GM19240 (cell line): Measurements from ENCODE around the gene S1PR3.

Experiments used
- DNase-seq: peaks from one replicate; pipeline ENCODE4 v3.0.0; 2011; ENCODE audit warnings: low spot score; ENCODE audit not compliant: insufficient read length

The S1PR3 gene

GRCh38 chr9:89008055-89008743 lies 16.9 kb downstream of the S1PR3 start:
- no peak for DNase-seq

- DNase-seq: no peak
These were observed 17.7 kb downstream of the S1PR3 start for GRCh38 chr9:89008744-89009545.

GRCh38 chr9:89009546-89009840 lies 18.2 kb downstream of the S1PR3 start:
- no peak for DNase-seq

GRCh38 chr9:89010056-89010455 lies 18.8 kb downstream of the S1PR3 start:
- DNase-seq: no peak

- no peak for DNase-seq
These were observed 19.4 kb downstream of the S1PR3 start for GRCh38 chr9:89010526-89011111.

GRCh38 chr9:89011683-89012082 lies 20.4 kb downstream of the S1PR3 start:
- DNase-seq: no peak

GRCh38 chr9:89012294-89013042 lies 21.2 kb downstream of the S1PR3 start:
- DNase-seq: no peak

GRCh38 chr9:89013660-89014059 lies 22.4 kb downstream of the S1PR3 start:
- DNase-seq: no peak

- no peak for DNase-seq
These were observed 22.9 kb downstream of the S1PR3 start for GRCh38 chr9:89014153-89014552.

- DNase-seq: no peak
These were observed 24.1 kb downstream of the S1PR3 start for GRCh38 chr9:89015336-89015735.

- DNase-seq: no peak
These were observed 29.5 kb downstream of the S1PR3 start for GRCh38 chr9:89020754-89021153.

GRCh38 chr9:89021154-89021803 lies 30.0 kb downstream of the S1PR3 start:
- DNase-seq: no peak

GRCh38 chr9:89022001-89022759 lies 30.9 kb downstream of the S1PR3 start:
- DNase-seq: no peak

GRCh38 chr9:89022902-89023301 lies 31.6 kb downstream of the S1PR3 start:
- no peak for DNase-seq

GRCh38 chr9:89023740-89024139 lies 32.5 kb downstream of the S1PR3 start:
- no peak for DNase-seq

- no peak for DNase-seq
These were observed 33.5 kb downstream of the S1PR3 start for GRCh38 chr9:89024727-89025126.

- DNase-seq: no peak
These were observed 34.3 kb downstream of the S1PR3 start for GRCh38 chr9:89025553-89025952.

GRCh38 chr9:89026876-89027275 lies 35.6 kb downstream of the S1PR3 start:
- no peak for DNase-seq

- DNase-seq: no peak
These were observed 38.5 kb downstream of the S1PR3 start for GRCh38 chr9:89029788-89030187.

GRCh38 chr9:89032173-89032572 lies 40.9 kb downstream of the S1PR3 start:
- DNase-seq: no peak

GRCh38 chr9:89032661-89033060 lies 41.4 kb downstream of the S1PR3 start:
- no peak for DNase-seq
